ENCODE results near the gene ACTN1. TPM values are rescaled to one million over a fixed set of nuclear protein-coding genes. Genes with fewer than 3 reads are reported as not detected.
A peak's percentile ranks its signal among the peaks of the same experiment; 100 is the strongest.

ACTN1 gene
- total and polyA plus RNA-seq, 2 experiments from 2014 or later, result 121 to 280 TPM

GRCh38 chr14:68862954-68863594 is 116.0 kb downstream of the ACTN1 start:
- no peaks in the 10 kb centered on the region for H3K9me2 ChIP-seq (ENCODE audit: insufficient read depth)
- H2AFZ ChIP-seq, result no peak overlapping the region
- no peaks in the 10 kb centered on the region for H3K27me3 ChIP-seq (ENCODE audit: insufficient read depth)
- peaks cover 10% of the 10 kb centered on the region for H3K27me3 Mint-ChIP-seq (ENCODE audit: insufficient read depth, low read depth, poor library complexity)
- H3K9me3 Mint-ChIP-seq, result peaks cover 16% of the 10 kb centered on the region
- no peak overlapping the region for H3K4me3 ChIP-seq
- no peaks in the 10 kb centered on the region for H3K79me2 ChIP-seq (replicated peaks; ENCODE audit: insufficient read depth)
- peaks cover 2% of the 10 kb centered on the region; the same call in 2 of the 3 replicates for H3K4me1 Mint-ChIP-seq
- DNase-seq (ENCODE audit: low spot score) (peak; percentile 94), ATAC-seq (peak; percentile 94)
- no peak overlapping the region for H3K4me3 Mint-ChIP-seq
- H3K4me1 ChIP-seq (ENCODE audit: insufficient read depth), result no peaks in the 10 kb centered on the region
- peaks cover 4% of the 10 kb centered on the region; the same call in 1 of the 2 replicates for H3K36me3 ChIP-seq (ENCODE audit: insufficient read depth)
- peaks cover 11% of the 10 kb centered on the region for H3K36me3 Mint-ChIP-seq (ENCODE audit: low read depth)
- TF ChIP-seq CREB1 (CRISPR knock-in tag; IDR thresholded peaks at IDR 0.05; ENCODE audit: low read depth), result no peak
- TF ChIP-seq, protein P1, sequence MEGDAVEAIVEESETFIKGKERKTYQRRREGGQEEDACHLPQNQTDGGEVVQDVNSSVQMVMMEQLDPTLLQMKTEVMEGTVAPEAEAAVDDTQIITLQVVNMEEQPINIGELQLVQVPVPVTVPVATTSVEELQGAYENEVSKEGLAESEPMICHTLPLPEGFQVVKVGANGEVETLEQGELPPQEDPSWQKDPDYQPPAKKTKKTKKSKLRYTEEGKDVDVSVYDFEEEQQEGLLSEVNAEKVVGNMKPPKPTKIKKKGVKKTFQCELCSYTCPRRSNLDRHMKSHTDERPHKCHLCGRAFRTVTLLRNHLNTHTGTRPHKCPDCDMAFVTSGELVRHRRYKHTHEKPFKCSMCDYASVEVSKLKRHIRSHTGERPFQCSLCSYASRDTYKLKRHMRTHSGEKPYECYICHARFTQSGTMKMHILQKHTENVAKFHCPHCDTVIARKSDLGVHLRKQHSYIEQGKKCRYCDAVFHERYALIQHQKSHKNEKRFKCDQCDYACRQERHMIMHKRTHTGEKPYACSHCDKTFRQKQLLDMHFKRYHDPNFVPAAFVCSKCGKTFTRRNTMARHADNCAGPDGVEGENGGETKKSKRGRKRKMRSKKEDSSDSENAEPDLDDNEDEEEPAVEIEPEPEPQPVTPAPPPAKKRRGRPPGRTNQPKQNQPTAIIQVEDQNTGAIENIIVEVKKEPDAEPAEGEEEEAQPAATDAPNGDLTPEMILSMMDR (conservative IDR thresholded peaks at IDR 0.05; ENCODE audit: low read depth in 2 of 2), result peak; percentile 86 to 96
- H3K4me2 ChIP-seq, result no peak overlapping the region
- H3K27ac ChIP-seq (ENCODE audit: low read depth), result no peak overlapping the region
- H3F3A ChIP-seq (replicated peaks; ENCODE audit: low read depth), result no peaks in the 10 kb centered on the region
- H4K20me1 ChIP-seq (replicated peaks; ENCODE audit: insufficient read depth), result no peaks in the 10 kb centered on the region
- H3K27ac Mint-ChIP-seq, result no peak overlapping the region

DNA sequence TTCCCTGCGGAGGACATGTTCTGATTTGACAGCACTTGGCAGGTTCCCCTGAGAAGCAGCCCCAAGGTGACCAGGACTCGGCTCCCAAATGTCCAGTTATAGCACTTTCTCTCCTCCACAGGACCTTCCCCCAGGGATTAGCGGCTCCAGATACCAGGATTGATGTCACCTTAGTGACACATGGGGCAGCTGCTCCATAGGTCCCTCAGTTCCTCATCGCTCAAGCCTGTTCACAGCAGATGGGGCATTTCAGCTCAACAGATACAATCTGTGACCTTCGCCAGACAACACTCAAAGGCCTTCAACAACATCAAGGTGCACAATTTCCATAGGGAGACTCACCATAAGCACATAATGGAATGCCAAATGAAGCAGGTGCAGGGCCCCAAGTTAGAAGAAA is 118.3 kb downstream of the ACTN1 start:
- Histone ChIP-seq H3K9me2 (ENCODE audit: insufficient read depth) (no peaks in the 10 kb centered on the region), H3K4me1 (ENCODE audit: insufficient read depth) (no peaks in the 10 kb centered on the region), H3K4me3 (no peak overlapping the region), H2AFZ (no peak overlapping the region), H3K36me3 (ENCODE audit: insufficient read depth) (peaks cover 3% of the 10 kb centered on the region; the same call in 1 of the 2 replicates), H3K4me2 (no peak overlapping the region), H3K79me2 (replicated peaks; ENCODE audit: insufficient read depth) (no peaks in the 10 kb centered on the region), H4K20me1 (replicated peaks; ENCODE audit: insufficient read depth) (no peaks in the 10 kb centered on the region), H3K27ac (ENCODE audit: low read depth) (no peak overlapping the region), H3F3A (replicated peaks; ENCODE audit: low read depth) (no peaks in the 10 kb centered on the region), H3K27me3 (ENCODE audit: insufficient read depth) (no peaks in the 10 kb centered on the region)
- ATAC-seq, result no peak
- DNase-seq (ENCODE audit: low spot score), result no peak
- no peak overlapping the region for H3K27ac Mint-ChIP-seq
- peaks cover 5% of the 10 kb centered on the region for H3K4me1 Mint-ChIP-seq
- no peak for TF ChIP-seq ZNF114 (CRISPR knock-in tag; IDR thresholded peaks at IDR 0.05)
- TF ChIP-seq CREB1 (CRISPR knock-in tag; IDR thresholded peaks at IDR 0.05; ENCODE audit: low read depth), result no peak
- TF ChIP-seq ZNF331 (CRISPR knock-in tag; IDR thresholded peaks at IDR 0.05; ENCODE audit: low read depth), result no peak
- TF ChIP-seq ZNF462 (CRISPR knock-in tag; IDR thresholded peaks at IDR 0.05), result no peak
- no peak overlapping the region for H3K4me3 Mint-ChIP-seq
- peaks cover 15% of the 10 kb centered on the region for H3K9me3 Mint-ChIP-seq
- H3K27me3 Mint-ChIP-seq (ENCODE audit: insufficient read depth, low read depth, poor library complexity), result peaks cover 8% of the 10 kb centered on the region
- H3K36me3 Mint-ChIP-seq (ENCODE audit: low read depth), result peaks cover 9% of the 10 kb centered on the region
